ELF-1 (cell line): Measurements from ENCODE around the gene IL6R.
"Not testable (repeated sequence)": the region's sequence is repeated elsewhere in the genome, so short reads cannot be mapped to it uniquely, and the experiment has no call there.

Experiments
- DNase-seq: peaks from one replicate; pipeline ENCODE4 v3.0.0-alpha.2; 2016; ENCODE audit warnings: low read depth, low spot score

IL6R gene

DNA sequence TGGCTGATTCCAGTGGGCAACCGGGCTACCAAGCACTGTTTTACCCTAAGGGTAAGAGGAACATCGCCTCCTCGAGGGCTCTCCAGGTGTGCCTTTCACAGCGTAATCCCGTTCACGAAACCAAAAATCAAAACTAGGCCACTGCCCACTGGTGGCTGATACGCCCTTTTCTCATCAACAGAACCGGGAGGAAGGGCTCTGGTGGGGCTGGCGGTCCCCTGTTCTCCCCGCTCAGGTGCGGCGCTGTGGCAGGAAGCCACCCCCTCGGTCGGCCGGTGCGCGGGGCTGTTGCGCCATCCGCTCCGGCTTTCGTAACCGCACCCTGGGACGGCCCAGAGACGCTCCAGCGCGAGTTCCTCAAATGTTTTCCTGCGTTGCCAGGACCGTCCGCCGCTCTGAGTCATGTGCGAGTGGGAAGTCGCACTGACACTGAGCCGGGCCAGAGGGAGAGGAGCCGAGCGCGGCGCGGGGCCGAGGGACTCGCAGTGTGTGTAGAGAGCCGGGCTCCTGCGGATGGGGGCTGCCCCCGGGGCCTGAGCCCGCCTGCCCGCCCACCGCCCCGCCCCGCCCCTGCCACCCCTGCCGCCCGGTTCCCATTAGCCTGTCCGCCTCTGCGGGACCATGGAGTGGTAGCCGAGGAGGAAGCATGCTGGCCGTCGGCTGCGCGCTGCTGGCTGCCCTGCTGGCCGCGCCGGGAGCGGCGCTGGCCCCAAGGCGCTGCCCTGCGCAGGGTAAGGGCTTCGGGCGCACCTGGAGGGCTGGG, at the start of gene IL6R:
TSS of gene IL6R (plus strand) at position 360 of the 763 bp plus-strand sequence. CDS start at position 647, 287 bp downstream.
- DNase-seq = peak; percentile 88

DNA sequence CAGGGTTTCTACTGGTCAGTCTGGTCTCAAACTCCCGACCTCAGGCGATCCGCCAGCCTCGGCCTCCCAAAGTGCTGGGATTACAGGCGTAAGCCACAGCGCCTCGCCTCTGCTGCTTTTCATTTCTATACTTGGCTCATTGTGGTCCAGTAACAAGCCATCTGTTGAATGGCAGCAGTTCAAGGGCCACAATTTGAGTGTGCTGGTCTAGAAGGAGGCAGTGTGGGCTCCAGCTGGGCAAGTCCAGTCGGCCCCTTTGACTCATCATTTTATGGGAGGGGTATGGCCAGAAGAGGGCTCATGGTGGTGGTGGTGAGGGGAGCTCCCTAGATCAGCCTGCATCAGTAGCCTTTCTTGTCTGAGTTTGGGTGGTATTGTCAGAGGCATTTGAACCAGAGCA, 46.6 kb upstream of the IL6R start:
- DNase-seq = no peak

DNA sequence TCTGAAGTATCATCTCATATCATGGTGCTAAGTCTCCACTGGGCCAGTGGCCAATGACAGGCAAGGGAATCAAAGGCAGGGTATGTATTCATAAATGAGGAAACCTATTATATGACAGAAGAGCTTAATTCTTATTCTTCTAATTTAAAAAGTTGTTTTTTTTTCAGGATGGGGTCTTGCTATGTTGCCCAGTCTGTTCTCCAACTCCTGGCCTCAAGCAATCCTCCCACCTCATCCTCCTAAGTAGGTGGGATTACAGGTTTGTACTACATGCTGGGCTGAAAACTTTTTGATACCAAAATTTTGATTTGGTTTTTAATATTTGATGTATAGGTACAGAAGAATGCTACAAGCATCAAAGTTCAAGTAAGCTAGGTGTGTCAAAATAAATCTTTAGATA, 44.9 kb upstream of the IL6R start:
- DNase-seq = no peak

GRCh38 chr1:154360881-154361280, 44.3 kb upstream of the IL6R start:
- not testable (repeated sequence) for DNase-seq

- DNase-seq = no peak
Measured at GRCh38 chr1:154361357-154361756, 43.8 kb upstream of the IL6R start.

DNA sequence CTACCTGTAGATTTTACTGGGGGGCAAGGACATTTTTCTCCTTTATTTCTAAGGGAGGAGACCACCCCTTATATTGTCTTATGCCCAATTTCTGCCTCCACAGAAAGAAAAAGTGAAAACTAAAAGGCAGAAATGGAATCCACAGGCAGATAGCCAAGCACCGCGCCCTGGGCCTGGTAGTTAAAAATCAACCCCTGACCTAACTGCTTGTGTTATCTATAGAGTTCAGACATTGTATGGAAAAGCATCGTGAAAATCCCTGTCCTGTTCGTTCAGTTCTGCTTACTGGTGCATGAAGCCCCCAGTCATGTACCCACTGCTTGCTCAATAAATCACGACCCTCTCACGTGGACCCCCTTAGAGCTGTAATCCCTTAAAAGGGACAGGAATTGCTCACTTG, 33.7 kb upstream of the IL6R start:
- no peak for DNase-seq

DNA sequence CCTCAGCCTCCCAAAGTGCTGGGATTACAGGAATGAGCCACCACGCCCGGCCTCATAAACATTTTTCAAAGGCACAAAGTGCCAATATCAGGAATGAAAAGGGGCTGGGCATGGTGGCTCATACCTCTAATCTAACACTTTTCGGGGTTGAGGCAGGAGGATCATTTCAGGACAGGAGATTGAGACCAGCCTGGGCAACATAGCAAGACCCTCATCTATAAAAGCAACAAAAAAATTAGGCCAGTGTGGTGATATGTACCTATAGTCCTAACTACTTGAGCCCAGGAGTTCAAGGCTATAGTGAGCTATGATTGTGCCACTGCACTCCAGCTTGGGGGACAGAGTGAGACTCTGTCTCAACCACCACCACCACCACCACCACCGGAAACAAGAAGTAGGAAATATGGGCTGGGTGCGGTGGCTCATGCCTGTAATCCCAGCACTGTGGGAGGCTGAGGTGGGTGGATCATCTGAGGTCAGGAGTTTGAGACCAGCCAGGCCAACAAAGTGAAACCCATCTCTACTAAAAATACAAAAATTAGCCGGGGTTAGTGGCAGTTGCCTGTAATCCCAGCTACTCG, 31.3 kb upstream of the IL6R start:
- DNase-seq = not testable (repeated sequence)

DNA sequence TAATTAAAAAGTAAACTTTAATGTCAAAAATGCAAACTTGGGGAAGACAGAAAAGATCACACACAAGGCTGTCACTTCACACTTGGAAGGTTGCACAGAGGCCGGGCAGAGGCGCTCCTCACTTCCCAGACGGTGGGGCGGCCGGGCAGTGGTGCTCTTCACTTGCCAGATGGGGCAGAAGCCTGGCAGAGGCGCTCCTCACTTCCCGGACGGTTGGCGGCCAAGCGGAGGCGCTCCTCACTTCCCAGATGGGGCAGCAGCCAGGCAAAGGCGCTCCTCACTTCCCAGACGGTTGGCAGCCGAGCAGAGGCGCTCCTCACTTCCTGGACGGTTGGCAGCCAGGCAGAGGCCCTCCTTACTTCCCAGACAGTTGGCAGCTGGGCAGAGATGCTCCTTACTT, 25.8 kb upstream of the IL6R start:
- DNase-seq = no peak

GRCh38 chr1:154384650-154385489, 20.3 kb upstream of the IL6R start:
- DNase-seq = no peak

DNA sequence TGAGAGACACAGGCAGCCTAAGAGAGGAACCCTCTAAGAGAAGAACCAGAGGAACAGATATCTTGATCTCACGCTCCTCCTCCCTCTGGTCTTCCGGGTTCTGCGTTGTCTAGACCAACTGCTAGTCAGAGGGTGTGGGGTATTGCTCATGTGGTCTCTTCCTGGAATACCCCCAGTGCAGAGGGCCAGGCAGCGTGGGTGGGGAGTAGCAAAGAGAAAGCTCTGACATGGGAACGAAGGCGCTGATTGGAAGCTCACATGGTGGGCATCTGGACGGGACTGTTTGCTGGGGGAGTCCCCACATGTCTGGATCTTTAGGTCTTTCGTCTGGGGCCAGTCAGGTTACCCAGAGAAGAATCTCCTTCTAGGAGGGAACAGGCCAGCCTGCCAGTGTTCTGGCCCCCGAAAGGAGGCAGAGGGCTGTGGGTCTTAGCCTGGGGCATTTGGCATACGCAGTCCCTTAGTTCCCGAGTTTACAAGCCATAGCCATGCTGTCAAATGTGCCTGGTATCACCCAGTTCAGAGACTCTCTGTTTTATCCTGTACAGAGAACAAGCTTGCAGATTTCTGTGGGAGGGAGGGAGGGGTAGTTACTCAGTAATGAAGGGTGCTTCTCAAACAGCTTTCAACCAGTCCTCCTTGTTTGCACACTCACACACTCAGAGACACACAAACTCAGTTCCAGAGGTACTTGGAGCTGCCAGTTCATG, 18.3 kb upstream of the IL6R start:
- DNase-seq = no peak

GRCh38 chr1:154391086-154391770, 13.9 kb upstream of the IL6R start:
- DNase-seq = no peak

- no peak for DNase-seq
Measured at GRCh38 chr1:154398141-154398540, 7.0 kb upstream of the IL6R start.

GRCh38 chr1:154398678-154399077, 6.5 kb upstream of the IL6R start:
- DNase-seq = no peak

DNA sequence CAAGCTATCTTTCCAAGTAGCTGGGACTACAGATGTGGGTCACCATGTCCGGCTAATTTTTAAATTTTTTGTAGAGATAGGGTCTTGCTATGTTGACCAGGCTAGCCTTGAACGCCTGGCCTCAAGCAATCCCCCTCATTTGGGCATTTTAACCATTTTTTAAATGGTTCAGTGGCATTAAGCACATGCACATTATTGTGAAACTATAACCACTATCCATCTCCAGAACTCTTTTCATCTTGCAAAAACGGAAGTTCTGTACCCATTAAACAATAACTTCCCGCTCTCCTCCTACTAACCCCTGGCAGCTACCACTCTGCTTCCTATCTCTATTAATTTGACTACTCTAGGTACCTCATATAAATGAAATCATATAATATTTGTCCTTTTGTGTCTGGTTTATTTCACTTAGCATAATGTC, 4.8 kb upstream of the IL6R start:
- no peak for DNase-seq

DNA sequence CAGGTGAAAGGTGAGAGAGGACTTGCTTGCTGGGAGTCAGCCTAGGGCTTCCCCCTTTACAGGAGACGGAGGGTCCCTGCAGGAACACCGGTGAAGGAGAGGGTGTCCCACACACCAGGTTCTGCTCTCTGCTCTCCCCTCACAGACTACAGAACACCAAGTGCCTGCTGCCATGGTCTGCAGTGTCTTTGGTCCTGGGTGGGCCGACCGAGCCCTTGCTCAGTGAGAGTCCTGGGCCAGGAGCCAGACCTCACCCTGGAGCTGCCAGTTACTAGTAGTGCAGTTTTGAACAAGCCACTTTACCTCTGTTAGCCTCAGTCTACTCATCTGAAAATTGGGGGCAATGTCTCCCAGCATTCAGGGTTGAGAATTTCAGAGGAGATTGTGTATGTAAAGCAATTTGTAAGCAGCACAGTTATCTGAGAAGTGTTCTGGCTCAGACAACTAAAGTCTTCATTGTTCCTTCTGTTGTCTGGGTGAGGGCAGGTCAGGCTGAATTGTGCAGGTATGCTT, 2.7 kb upstream of the IL6R start:
- DNase-seq = no peak

- no peak for DNase-seq
Measured at GRCh38 chr1:154403261-154403943, 1.7 kb upstream of the IL6R start.

DNA sequence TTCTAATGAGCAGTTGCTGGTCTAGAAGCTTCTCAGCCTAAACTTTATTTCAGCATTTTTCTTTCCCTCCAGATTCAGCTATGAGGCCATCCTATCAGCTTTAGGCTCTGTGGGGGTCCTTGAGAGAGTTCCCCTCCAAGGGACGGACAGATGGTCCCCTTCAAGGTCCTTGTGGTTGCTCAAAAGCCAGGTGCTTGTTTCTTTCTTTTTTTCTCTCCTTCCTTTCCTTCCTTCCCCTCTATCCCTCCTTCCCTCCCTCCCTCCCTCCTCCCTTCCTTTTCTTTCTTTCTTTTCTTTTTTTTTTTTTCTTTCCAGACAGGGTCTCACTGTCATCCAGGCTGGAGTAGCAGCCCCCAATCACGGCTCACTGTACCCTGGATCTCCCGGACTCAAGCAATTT, 1.2 kb upstream of the IL6R start:
- no peak for DNase-seq

- no peak for DNase-seq
Measured at GRCh38 chr1:154404511-154404931, 622 bp upstream of the IL6R start.

- DNase-seq = peak; percentile 63
Measured at GRCh38 chr1:154405747-154406571, 816 bp downstream of the IL6R start.

DNA sequence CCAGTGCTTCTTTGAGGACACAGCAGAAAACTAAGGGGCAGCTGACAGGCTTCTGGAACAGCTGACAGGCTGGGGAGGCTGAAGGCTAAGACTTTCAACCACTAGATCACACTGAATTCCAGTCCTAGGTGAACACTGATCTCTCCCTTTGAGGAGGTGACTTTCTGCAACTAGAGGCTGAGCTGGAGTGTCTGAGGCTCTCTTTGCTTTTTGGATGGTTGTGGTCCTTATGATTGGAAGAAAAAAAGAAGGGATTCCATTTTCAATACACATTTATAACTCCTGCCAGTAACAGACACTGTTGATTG, 1.4 kb downstream of the IL6R start:
- no peak for DNase-seq
